Upper lobe of left lung (tissue), 4 donors: ENCODE measurements around the gene CABLES1.

Experiments used
- EP300 ChIP-seq, 4 donors: sonication (generic); formaldehyde crosslinking; IDR thresholded peaks; one replicate each; pipeline ENCODE4 v1.5.1; 2017; ENCODE audit warnings: antibody characterized with exemption in 4 of 4, control low read depth in 2 of 4
- POLR2A ChIP-seq, 4 donors: fragments of 450-650 bp; IDR thresholded peaks; one replicate each; pipeline ENCODE4 v1.5.1; 2016 to 2017; ENCODE audit warnings: antibody characterized with exemption in 4 of 4, mild to moderate bottlenecking in 2 of 4
- TF ChIP-seq, protein P1 (sequence below), 6 experiments: fragments of 450-650 bp in 4 of 6; fragments of 200-600 bp in 2 of 6; sonication (generic) in 2 of 6; IDR thresholded peaks; one replicate each; pipeline ENCODE4 v1.5.1; 2016 to 2019; ENCODE audit warnings: antibody characterized with exemption in 6 of 6

DNA sequence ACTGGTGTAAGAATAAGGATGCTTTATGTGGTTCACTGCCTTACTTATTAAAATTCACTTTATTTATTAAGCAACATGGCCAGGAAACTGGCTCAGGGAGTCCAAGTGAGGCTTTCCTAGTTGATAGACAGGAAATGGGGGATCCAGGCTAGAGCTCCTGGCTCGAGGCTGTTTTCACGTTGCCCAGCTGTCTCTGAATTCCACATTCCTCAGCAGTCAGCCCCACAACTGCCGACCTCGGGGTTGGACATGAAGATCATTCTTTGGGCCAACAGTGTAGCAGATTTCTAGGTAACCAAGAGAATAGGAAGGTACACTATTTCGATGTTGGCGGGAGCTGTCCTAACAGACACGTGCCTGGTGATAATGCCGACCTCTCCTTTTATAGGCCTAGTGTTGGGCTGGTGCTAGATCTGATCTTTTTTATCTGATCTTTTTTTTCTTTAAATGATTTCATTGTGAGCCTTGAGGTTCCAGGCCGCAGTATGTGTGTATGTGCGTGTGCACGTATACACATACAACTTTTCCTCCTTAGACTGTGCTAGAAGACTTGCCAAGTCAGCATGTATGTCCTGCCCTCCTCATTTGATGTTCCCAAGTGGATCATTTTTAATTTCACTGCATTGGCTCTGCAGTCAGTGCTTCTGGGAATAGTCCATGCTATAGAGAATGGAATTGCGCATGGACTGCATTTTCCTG lies 103.5 kb downstream of the CABLES1 start:
- TF ChIP-seq, protein P1, sequence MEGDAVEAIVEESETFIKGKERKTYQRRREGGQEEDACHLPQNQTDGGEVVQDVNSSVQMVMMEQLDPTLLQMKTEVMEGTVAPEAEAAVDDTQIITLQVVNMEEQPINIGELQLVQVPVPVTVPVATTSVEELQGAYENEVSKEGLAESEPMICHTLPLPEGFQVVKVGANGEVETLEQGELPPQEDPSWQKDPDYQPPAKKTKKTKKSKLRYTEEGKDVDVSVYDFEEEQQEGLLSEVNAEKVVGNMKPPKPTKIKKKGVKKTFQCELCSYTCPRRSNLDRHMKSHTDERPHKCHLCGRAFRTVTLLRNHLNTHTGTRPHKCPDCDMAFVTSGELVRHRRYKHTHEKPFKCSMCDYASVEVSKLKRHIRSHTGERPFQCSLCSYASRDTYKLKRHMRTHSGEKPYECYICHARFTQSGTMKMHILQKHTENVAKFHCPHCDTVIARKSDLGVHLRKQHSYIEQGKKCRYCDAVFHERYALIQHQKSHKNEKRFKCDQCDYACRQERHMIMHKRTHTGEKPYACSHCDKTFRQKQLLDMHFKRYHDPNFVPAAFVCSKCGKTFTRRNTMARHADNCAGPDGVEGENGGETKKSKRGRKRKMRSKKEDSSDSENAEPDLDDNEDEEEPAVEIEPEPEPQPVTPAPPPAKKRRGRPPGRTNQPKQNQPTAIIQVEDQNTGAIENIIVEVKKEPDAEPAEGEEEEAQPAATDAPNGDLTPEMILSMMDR (IDR thresholded peaks at IDR 0.05), result no peak
- TF ChIP-seq EP300 (IDR thresholded peaks at IDR 0.05) (no peak), POLR2A (IDR thresholded peaks at IDR 0.05) (no peak)
